Lower leg skin (tissue), 3 donors: ENCODE measurements around the gene TNF.

ENCODE experiments used
- POLR2A ChIP-seq, 2 donors: fragments of 450-650 bp; IDR thresholded peaks; one replicate each; pipeline ENCODE4 v1.6.1; 2016 to 2017; ENCODE audit warnings: antibody characterized with exemption in 2 of 2, mild to moderate bottlenecking in 1 of 2, moderate library complexity in 1 of 2
- TF ChIP-seq, protein P1 (sequence below), 3 donors: fragments of 450-650 bp; IDR thresholded peaks; one replicate each; pipeline ENCODE4 v1.5.1; 2016; ENCODE audit warnings: antibody characterized with exemption in 3 of 3, mild to moderate bottlenecking in 3 of 3, moderate library complexity in 2 of 3

DNA sequence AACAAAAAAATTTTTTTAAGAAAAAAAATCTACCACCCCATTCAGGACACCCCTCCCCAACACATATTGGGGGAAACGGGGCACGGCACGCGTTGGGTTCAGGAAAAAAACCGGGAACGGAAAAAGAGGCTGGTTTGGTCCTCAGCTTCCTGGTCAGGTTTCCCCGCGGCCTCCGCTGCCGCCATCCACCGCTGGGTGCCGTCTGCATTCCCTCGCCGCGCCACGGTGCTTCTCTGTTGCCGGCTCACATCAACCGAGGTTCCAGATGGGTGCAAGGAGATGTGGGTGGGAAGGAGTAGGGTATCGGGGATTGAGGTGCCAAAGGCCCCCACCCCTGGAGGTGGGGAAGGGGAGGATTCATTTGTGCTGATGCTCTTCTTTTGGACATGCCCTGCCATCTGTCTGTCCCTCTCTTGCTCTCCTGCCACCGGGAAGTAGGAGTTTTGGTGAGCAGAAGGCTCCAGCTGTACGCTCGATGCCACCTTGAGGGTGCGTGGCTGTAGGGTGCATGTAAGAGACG is 40.8 kb upstream of the TNF start:
- TF ChIP-seq, protein P1, sequence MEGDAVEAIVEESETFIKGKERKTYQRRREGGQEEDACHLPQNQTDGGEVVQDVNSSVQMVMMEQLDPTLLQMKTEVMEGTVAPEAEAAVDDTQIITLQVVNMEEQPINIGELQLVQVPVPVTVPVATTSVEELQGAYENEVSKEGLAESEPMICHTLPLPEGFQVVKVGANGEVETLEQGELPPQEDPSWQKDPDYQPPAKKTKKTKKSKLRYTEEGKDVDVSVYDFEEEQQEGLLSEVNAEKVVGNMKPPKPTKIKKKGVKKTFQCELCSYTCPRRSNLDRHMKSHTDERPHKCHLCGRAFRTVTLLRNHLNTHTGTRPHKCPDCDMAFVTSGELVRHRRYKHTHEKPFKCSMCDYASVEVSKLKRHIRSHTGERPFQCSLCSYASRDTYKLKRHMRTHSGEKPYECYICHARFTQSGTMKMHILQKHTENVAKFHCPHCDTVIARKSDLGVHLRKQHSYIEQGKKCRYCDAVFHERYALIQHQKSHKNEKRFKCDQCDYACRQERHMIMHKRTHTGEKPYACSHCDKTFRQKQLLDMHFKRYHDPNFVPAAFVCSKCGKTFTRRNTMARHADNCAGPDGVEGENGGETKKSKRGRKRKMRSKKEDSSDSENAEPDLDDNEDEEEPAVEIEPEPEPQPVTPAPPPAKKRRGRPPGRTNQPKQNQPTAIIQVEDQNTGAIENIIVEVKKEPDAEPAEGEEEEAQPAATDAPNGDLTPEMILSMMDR (IDR thresholded peaks at IDR 0.05) = no peak
- no peak for TF ChIP-seq POLR2A (IDR thresholded peaks at IDR 0.05)
